ENCODE results near the gene OR6K6.

Gene OR6K6

GRCh38 chr1:158803678-158804077 is 49.2 kb downstream of the OR6K6 start:
- DNase-seq = no peak

All from activated gamma-delta T cell treated with Interleukin-2 at 50 U/mL for 16 hours (primary cell).